GM18873 (cell line): ENCODE measurements around the gene CHN2.
"Not testable (repeated sequence)": the region's sequence is repeated elsewhere in the genome, so short reads cannot be mapped to it uniquely, and the experiment has no call there.

Experiments used
- ATAC-seq: cut with Tn5 transposase; IDR thresholded peaks from one replicate; pipeline ENCODE4 v1.9.1; 2021; ENCODE audit warnings: mild to moderate bottlenecking, moderate library complexity, moderate number of reproducible peaks; ENCODE audit not compliant: unreplicated experiment, low FRiP score

CHN2 gene

DNA sequence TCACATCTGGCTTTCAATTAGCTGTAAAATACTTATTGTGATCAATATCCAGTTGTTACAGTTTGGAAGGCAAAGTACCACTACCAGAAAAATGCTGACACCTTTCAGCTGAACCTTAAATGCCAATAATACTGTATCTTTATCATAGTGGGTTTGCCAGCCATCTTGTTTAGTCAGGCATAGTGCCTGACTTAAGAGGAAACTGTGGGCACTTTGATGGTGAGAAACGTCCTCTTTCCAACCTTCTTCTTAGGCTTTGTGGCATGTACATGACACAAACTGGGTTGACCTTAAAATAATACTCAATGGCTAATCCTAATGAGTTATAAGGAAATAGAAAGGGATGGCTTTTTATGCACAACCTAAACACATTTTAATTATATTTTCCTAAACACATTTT is 316.8 kb downstream of the CHN2 start:
- no peak for ATAC-seq

DNA sequence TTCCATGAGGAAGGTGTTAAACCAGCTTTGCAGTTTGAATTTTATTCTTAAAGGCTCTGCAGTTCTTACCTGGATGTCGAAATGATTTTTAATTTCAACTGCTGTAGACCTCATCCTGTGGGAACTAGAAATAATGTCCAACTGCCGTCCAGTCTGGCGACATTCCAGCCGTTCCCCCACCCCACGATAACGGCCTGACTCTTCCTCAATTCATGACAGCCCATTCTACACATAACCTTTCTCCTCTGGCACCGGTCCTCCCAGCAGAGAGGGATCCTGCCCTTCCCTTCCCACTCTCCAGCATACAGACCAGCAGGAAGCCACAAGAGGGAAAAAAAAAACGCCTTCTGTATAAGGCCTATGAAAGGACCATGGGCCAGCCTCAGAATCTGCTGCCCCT is 317.3 kb downstream of the CHN2 start:
- ATAC-seq = no peak

DNA sequence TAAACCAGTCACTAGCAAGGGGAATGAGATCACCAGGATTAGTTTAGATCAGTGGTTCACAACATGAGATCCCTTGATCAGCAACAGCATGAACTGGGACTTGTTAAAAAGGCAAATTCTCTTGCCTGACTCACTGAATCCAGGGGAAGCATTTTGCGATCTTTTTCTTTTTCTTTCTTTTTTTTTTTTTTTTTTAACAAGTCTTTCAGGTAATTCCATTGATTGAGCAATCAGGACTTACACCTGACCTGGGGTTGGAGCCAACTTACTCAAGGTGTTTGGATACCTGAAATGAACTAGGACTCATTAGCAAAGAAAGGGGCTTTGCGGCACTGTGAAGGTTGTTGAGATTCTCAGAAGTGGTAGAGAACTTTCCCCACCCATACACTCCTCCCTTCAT is 321.9 kb downstream of the CHN2 start:
- ATAC-seq = no peak

DNA sequence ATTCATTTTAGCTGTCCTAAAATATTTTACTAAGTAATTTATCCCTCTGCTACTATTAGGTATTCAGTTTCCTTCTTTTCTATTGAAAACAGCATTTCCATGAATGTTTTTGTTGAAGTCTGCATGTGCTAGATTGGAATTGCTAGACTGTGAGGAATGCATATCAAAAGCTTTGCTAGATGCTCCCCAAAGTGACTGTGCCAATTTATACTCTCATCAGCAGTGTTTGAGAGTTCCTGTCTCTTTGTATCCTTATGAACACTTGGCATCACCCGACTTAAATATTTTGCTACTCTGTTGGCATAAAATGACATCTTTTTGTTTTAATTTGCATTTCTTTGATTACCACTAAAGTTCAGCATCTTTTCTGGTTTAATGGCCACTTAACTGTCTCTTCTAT is 324.0 kb downstream of the CHN2 start:
- ATAC-seq = no peak

DNA sequence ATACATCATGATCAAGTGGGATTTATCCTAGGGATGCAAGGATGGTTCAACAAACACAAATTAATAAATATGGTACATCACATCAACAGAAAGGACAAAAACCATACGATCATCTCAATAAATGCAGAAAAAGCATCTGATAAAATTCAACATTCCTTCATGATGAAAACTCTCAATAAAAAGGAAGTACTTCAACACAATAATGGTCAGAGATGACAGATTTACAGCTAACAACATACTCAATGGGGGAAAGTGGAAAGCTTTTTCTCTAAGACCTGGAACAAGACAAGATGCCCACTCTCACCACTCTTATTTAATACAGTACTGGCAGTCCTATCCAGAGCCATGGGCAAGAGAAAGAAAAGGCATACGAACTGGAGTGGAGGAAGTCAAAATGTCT is 329.2 kb downstream of the CHN2 start:
- ATAC-seq = no peak

DNA sequence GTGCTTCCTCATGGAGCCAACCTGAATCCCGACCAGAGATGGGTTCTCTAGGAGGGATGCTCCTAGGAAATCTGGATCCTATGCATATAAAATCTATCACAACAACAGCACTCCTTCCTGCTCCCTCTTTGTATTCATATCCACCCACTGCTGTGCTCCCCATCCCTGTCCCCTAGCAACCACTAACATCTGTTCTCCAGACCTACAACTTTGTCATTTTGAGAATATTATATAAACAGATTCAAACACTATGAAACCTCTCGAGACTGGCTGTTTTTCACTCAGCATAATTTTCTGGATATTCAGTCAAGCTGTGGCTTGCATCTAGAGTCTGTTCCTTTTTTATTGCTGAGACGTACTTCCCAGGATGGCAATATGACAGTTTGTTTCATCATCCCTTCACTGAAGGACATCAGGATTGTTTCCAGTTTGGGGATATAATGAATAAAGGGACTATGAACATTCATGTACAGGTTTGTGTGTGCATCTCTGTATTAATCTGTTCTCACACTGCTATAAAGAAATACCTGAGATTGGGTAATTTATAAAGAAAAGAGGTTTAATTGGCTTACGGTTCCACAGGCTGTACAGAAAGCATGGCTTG is 333.0 kb downstream of the CHN2 start:
- no peak for ATAC-seq

DNA sequence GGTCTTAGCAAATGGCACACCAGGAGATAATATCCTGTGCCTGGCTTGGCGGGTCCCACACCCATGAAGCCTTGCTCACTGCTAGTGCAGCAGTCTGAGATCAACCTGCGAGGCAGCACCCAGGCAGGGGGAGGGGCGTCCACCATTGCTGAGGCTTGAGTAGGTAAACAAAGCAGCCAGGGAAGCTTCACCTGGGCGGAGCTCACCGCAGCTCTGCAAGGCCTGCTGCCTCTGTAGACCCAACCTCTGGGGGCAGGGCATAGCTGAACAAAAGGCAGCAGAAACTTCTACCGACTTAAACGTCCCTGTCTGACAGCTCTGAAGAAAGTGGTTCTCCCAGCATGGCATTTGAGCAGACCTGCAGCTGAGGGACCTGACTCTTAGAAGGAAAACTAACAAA is 334.0 kb downstream of the CHN2 start:
- ATAC-seq = not testable (repeated sequence)
